KMS-11 (cell line): ENCODE data around the gene ADAP1.

Experiments used
- H2AFZ ChIP-seq: fragments of 200-600 bp; sonication (generic); 2 replicates; pipeline ENCODE4 v1.6.1; 2016; ENCODE audit warnings: antibody characterized with exemption, mixed run types, low read depth
- H3K27ac ChIP-seq: fragments of 200-600 bp; sonication (generic); 2 replicates; pipeline ENCODE4 v1.6.1; 2016; ENCODE audit warnings: mild to moderate bottlenecking, mixed run types
- H3K27me3 ChIP-seq: fragments of 200-600 bp; sonication (generic); 2 replicates; pipeline ENCODE4 v1.6.1; 2017; ENCODE audit warnings: mild to moderate bottlenecking, low read depth, mixed run types, moderate library complexity; ENCODE audit not compliant: insufficient read depth
- H3K36me3 ChIP-seq: fragments of 200-600 bp; sonication (generic); 2 replicates; pipeline ENCODE4 v1.6.1; 2017; ENCODE audit warnings: mild to moderate bottlenecking, mixed run types; ENCODE audit not compliant: insufficient read depth
- H3K4me1 ChIP-seq: fragments of 200-600 bp; sonication (generic); 2 replicates; pipeline ENCODE4 v1.6.1; 2016; ENCODE audit warnings: mild to moderate bottlenecking, low read depth, mixed run types; ENCODE audit not compliant: poor library complexity, severe bottlenecking
- H3K4me2 ChIP-seq: fragments of 200-600 bp; sonication (generic); 2 replicates; pipeline ENCODE4 v1.7.0; 2016; ENCODE audit warnings: mild to moderate bottlenecking, mixed run types
- H3K4me3 ChIP-seq: fragments of 200-600 bp; sonication (generic); IDR thresholded peaks from 2 replicates; pipeline ENCODE4 v1.6.1; 2017; ENCODE audit warnings: low read depth, low read length, mixed read lengths; ENCODE audit not compliant: insufficient read depth
- H3K79me2 ChIP-seq: fragments of 200-600 bp; sonication (generic); 2 replicates; pipeline ENCODE4 v1.6.1; 2016; ENCODE audit warnings: low read depth, mixed run types; ENCODE audit not compliant: insufficient read depth
- H3K9ac ChIP-seq: fragments of 200-600 bp; sonication (generic); 2 replicates; pipeline ENCODE4 v1.6.1; 2016; ENCODE audit warnings: mild to moderate bottlenecking, mixed run types
- H4K20me1 ChIP-seq: fragments of 200-600 bp; sonication (generic); 2 replicates; pipeline ENCODE4 v1.6.1; 2016; ENCODE audit warnings: mild to moderate bottlenecking, mixed run types; ENCODE audit not compliant: insufficient read depth
- CTCF ChIP-seq: fragments of 200-600 bp; sonication (generic); conservative IDR thresholded peaks from 2 replicates; pipeline ENCODE4 v1.6.1; 2017; ENCODE audit warnings: low read depth, mild to moderate bottlenecking, antibody characterized with exemption, low read length, moderate library complexity, mixed read lengths

ADAP1 gene

GRCh38 chr7:974820-975681, 20.6 kb upstream of the ADAP1 start, which contains the start of gene COX19:
Gene COX19, minus strand, starts transcription at chr7:975549. Its CDS starts 40 bp downstream, at chr7:975509.
- Histone ChIP-seq H3K27ac (peak within 1 kb of the TSS; percentile 74), H3K36me3 (no peaks in the 10 kb centered on the region), H3K27me3 (no peaks in the 10 kb centered on the region; the same call in 1 of the 2 replicates), H3K4me3 (peak within 1 kb of the TSS; percentile 32), H3K9ac (peak within 1 kb of the TSS; percentile 89), H3K79me2 (peaks cover 51% of the 10 kb centered on the region), H3K4me1 (peaks cover 38% of the 10 kb centered on the region), H2AFZ (peak within 1 kb of the TSS; percentile 76; the same call in 1 of the 2 replicates), H3K4me2 (peak within 1 kb of the TSS; percentile 63), H4K20me1 (0 out of 2 replicates have a peak, but pooled peaks cover 7% of the 10 kb centered on the region)
- TF ChIP-seq CTCF = no peak

GRCh38 chr7:974172-974571, 19.7 kb upstream of the ADAP1 start:
- H3K27me3 ChIP-seq = no peaks in the 10 kb centered on the region; the same call in 1 of the 2 replicates
- peak overlapping the region; percentile 89; the same call in 1 of the 2 replicates for H3K9ac ChIP-seq
- H3K4me3 ChIP-seq = no peak overlapping the region
- H3K4me2 ChIP-seq = peak overlapping the region; percentile 63
- peak overlapping the region; percentile 74; the same call in 1 of the 2 replicates for H3K27ac ChIP-seq
- TF ChIP-seq CTCF = no peak
- peaks cover 52% of the 10 kb centered on the region for H3K79me2 ChIP-seq
- no peaks in the 10 kb centered on the region; the same call in 1 of the 2 replicates for H3K36me3 ChIP-seq
- peaks cover 38% of the 10 kb centered on the region for H3K4me1 ChIP-seq
- no peak overlapping the region for H2AFZ ChIP-seq
- H4K20me1 ChIP-seq = 0 out of 2 replicates have a peak, but pooled peaks cover 7% of the 10 kb centered on the region

- TF ChIP-seq CTCF = no peak
- Histone ChIP-seq H3K4me3 (no peak overlapping the region), H4K20me1 (0 out of 2 replicates have a peak, but pooled peaks cover 7% of the 10 kb centered on the region), H3K4me2 (peak overlapping the region; percentile 63), H3K79me2 (peaks cover 52% of the 10 kb centered on the region), H3K36me3 (peaks cover 6% of the 10 kb centered on the region; the same call in 1 of the 2 replicates), H3K27ac (peak overlapping the region; percentile 18; the same call in 1 of the 2 replicates), H3K4me1 (peaks cover 38% of the 10 kb centered on the region), H3K9ac (no peak overlapping the region), H3K27me3 (no peaks in the 10 kb centered on the region; the same call in 1 of the 2 replicates), H2AFZ (no peak overlapping the region)
Observed at GRCh38 chr7:973312-973711, 18.8 kb upstream of the ADAP1 start.

GRCh38 chr7:972676-973309, 18.3 kb upstream of the ADAP1 start:
- Histone ChIP-seq H2AFZ (no peak overlapping the region), H3K79me2 (peaks cover 52% of the 10 kb centered on the region), H3K4me2 (peak overlapping the region; percentile 63), H3K4me1 (peaks cover 38% of the 10 kb centered on the region), H3K9ac (no peak overlapping the region), H3K27ac (peak overlapping the region; percentile 18; the same call in 1 of the 2 replicates), H3K4me3 (no peak overlapping the region), H3K36me3 (peaks cover 6% of the 10 kb centered on the region; the same call in 1 of the 2 replicates), H4K20me1 (0 out of 2 replicates have a peak, but pooled peaks cover 7% of the 10 kb centered on the region), H3K27me3 (no peaks in the 10 kb centered on the region; the same call in 1 of the 2 replicates)
- TF ChIP-seq CTCF = no peak
